Stimulated activated CD4-positive, alpha-beta T cell treated with anti-CD3 and anti-CD28 coated beads, Interleukin-2, amount 100 ng/mL, for 48 hours (primary cell): ENCODE data around the gene KAT2A.
"Not testable (repeated sequence)": the region's sequence is repeated elsewhere in the genome, so short reads cannot be mapped to it uniquely, and the experiment has no call there.

Experiments used
- DNase-seq, 2 donors: peaks; one replicate each; pipeline ENCODE4 v3.0.0-alpha.2; 2020

Gene KAT2A

GRCh38 chr17:42120770-42121769 lies at the start of gene KAT2A:
TSS of gene KAT2A (minus strand) at chr17:42121367. CDS start at chr17:42121304, 63 bp downstream.
- peak; percentile 69 to 75 for DNase-seq

- no peak for DNase-seq
Observed at GRCh38 chr17:42169351-42169750, 48.2 kb upstream of the KAT2A start.

GRCh38 chr17:42167807-42168206 lies 46.6 kb upstream of the KAT2A start:
- no peak for DNase-seq

- no peak for DNase-seq
Observed at GRCh38 chr17:42166196-42166763, 45.1 kb upstream of the KAT2A start.

GRCh38 chr17:42165751-42166150 lies 44.6 kb upstream of the KAT2A start:
- no peak for DNase-seq

GRCh38 chr17:42163696-42164407 lies 42.7 kb upstream of the KAT2A start:
- DNase-seq: no peak

- peak; percentile 61 to 63 for DNase-seq
Observed at GRCh38 chr17:42163113-42163512, 41.9 kb upstream of the KAT2A start.

- no peak for DNase-seq
Observed at GRCh38 chr17:42160531-42160910, 39.4 kb upstream of the KAT2A start.

GRCh38 chr17:42159796-42160530 lies 38.8 kb upstream of the KAT2A start:
- DNase-seq: no peak

GRCh38 chr17:42155614-42156045 lies 34.5 kb upstream of the KAT2A start:
- no peak for DNase-seq

- DNase-seq: no peak
Observed at GRCh38 chr17:42153919-42154742, 33.0 kb upstream of the KAT2A start.

- no peak for DNase-seq
Observed at GRCh38 chr17:42146911-42147607, 25.9 kb upstream of the KAT2A start.

- DNase-seq: not testable (repeated sequence)
Observed at GRCh38 chr17:42143138-42143537, 22.0 kb upstream of the KAT2A start.

GRCh38 chr17:42142371-42142896 lies 21.3 kb upstream of the KAT2A start:
- no peak for DNase-seq

GRCh38 chr17:42141382-42141781 lies 20.2 kb upstream of the KAT2A start:
- DNase-seq: no peak

- DNase-seq: not testable (repeated sequence)
Observed at GRCh38 chr17:42140690-42141089, 19.5 kb upstream of the KAT2A start.

GRCh38 chr17:42138749-42139492 lies 17.8 kb upstream of the KAT2A start:
- DNase-seq: no peak

- no peak for DNase-seq
Observed at GRCh38 chr17:42136654-42137051, 15.5 kb upstream of the KAT2A start.

GRCh38 chr17:42135664-42136653 lies 14.8 kb upstream of the KAT2A start:
- DNase-seq: no peak
